Measurements from ENCODE around the gene SIRT6.
"Not testable (repeated sequence)": the region's sequence is repeated elsewhere in the genome, so short reads cannot be mapped to it uniquely, and the experiment has no call there.

Gene SIRT6

DNA sequence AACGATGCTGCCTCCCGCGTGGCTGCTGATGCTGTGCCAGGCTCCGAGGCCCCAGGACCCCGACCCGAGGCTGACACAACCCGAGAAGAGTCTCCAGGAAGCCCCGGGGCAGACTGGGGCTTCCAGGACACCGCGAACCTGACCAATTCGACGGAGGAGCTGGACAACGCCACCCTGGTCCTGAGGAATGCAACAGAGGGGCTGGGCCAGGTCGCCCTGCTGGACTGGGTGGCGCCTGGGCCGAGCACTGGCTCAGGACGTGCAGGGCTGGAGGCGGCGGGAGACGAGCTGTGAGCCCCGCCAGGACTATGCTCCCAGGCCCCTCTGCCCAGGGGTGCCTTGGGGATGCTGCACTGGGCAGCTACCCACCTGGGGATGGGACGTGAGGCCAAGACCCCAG lies 10.7 kb downstream of the SIRT6 start:
- H3K9me3 Mint-ChIP-seq: no peaks in the 10 kb centered on the region
- no peak overlapping the region for H3K4me3 Mint-ChIP-seq
- H3K27me3 Mint-ChIP-seq: peaks cover 14% of the 10 kb centered on the region
- H3K27ac Mint-ChIP-seq: no peak overlapping the region
- H3K4me1 Mint-ChIP-seq: peaks cover 6% of the 10 kb centered on the region
- H3K36me3 Mint-ChIP-seq: peaks cover 4% of the 10 kb centered on the region

DNA sequence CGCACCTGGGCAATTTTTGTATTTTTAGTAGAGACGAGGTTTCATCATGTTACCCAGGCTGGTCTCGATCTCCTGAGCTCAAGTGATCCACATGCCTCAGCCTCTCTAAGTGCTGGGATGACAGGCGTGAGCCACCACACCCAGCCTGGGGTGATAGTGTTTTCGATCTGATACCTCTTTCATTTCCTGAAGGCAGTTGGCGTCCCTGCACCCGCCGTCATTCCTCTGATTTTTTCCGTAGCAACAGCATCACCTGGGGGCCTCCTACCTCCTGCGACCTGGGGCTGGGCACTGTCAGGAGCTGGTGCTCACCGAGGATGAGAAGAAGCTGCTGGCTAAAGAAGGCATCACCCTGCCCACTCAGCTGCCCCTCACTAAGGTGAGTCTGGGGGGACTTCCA lies 18.1 kb downstream of the SIRT6 start:
- H3K4me3 Mint-ChIP-seq: no peak overlapping the region
- no peaks in the 10 kb centered on the region for H3K36me3 Mint-ChIP-seq
- no peak overlapping the region for H3K27ac Mint-ChIP-seq
- peaks cover 8% of the 10 kb centered on the region for H3K27me3 Mint-ChIP-seq
- no peaks in the 10 kb centered on the region for H3K9me3 Mint-ChIP-seq
- H3K4me1 Mint-ChIP-seq: no peaks in the 10 kb centered on the region

DNA sequence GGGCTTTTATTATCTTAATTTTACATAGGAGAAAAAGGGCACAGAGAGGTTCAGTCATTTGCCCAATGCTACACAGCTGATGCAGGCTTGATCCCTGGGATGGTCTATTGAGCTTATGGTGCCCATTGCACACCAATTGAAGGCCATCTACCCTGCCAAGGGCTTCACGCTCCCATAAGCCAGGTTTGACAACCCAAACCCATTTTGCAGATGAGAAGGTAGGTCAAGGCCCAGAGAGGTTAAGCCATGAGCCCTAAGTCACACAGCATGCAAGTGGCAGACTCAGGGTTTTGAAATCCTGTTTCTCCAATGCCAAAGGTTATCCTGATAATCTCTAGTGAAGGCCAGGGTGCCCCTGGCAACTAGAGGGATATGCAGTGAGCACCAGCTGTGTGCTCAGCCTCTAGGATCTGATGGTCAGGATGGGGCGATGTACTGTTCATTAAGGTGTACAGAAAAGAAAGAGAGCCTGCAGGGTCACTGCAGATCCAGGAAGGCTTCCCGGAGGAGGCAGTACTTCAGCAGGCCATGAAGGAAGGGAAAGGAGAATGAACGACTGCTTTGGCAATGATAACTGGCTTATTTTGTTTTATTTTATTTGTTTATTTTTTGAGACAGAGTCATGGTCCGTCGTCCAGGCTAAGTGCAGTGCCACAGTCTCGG lies 20.8 kb downstream of the SIRT6 start:
- H3K9me3 Mint-ChIP-seq: no peaks in the 10 kb centered on the region
- peaks cover under 1% of the 10 kb centered on the region for H3K27me3 Mint-ChIP-seq
- H3K4me1 Mint-ChIP-seq: no peaks in the 10 kb centered on the region
- H3K4me3 Mint-ChIP-seq: no peak overlapping the region
- no peaks in the 10 kb centered on the region for H3K36me3 Mint-ChIP-seq
- H3K27ac Mint-ChIP-seq: no peak overlapping the region

DNA sequence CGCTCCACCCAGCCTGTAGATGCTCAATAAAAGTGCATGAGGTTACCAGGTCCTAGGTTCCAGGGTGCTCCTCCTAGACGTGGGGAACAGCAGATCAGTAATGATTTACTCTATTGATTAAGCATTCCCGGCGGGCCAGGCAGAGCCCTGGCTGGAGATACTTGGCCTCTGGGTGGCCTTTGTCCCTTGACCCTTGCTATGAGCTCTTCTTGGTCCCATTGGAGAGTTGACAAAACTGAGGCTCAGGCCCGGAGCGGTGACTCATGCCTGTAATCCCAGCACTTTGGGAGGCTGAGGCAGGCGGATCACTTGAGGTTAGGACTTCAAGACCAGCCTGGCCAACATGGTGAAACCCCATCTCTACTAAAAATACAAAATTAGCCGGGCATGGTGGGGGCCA lies 24.4 kb downstream of the SIRT6 start:
- not testable (repeated sequence) for H3K27me3 Mint-ChIP-seq, H3K27ac Mint-ChIP-seq, H3K36me3 Mint-ChIP-seq, H3K9me3 Mint-ChIP-seq, H3K4me3 Mint-ChIP-seq, H3K4me1 Mint-ChIP-seq

DNA sequence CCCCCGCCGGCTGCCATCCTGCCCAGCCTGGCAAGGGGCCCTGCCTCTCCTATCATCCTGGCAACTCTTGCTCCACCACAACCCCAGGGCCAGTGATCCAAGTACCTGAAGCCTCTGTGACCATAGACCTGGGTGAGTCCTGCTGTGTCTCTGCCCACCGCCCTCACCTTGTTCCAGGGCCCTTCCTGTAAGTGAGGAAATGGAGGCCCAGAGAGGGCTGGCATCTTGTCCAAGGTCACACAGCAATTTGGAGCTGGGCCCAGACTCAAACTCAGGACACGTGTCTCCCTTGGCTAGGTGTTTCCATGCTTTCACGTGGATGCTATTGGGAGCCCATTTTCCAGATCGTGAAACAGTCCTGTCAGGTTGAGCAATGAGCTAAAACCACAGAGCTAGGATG lies 25.2 kb downstream of the SIRT6 start:
- Mint-ChIP-seq H3K27me3 (no peaks in the 10 kb centered on the region), H3K4me1 (peaks cover 3% of the 10 kb centered on the region), H3K9me3 (no peaks in the 10 kb centered on the region), H3K36me3 (no peaks in the 10 kb centered on the region), H3K27ac (no peak overlapping the region), H3K4me3 (no peak overlapping the region)

DNA sequence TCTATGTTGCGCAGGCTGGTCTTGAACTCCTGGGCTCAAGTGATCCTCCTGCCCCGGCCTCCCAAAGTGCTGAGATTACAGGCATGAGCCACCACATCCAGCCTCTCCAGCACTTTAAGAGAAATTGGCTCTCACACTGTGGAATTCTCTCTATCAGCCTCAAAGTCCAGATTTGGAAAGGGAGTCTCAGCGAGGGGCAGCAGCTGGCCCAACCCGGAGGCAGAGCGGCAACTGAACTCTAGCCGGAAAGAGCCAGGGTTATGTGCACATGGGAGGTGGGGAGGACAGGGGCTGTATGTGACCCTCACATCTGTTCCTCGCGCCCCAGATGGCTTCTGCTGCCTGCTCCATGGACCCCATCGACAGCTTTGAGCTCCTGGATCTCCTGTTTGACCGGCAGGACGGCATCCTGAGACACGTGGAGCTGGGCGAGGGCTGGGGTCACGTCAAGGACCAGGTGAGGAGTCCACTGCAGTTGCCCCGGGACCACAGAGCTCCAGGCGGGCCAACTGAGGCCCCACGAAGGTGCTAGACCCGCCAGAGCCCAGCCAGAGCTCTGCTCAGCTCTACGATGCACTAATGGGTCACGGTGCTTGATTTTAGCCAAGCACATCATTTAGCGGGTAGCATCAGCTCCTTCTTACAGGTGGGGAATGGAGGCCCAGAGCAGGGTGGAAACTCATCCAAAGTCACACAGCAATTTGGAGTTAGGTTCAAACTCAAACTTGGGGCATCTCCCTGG lies 27.6 kb downstream of the SIRT6 start:
- Mint-ChIP-seq H3K9me3 (no peaks in the 10 kb centered on the region), H3K4me3 (no peak overlapping the region), H3K4me1 (peaks cover 3% of the 10 kb centered on the region), H3K27ac (no peak overlapping the region), H3K27me3 (no peaks in the 10 kb centered on the region), H3K36me3 (no peaks in the 10 kb centered on the region)

DNA sequence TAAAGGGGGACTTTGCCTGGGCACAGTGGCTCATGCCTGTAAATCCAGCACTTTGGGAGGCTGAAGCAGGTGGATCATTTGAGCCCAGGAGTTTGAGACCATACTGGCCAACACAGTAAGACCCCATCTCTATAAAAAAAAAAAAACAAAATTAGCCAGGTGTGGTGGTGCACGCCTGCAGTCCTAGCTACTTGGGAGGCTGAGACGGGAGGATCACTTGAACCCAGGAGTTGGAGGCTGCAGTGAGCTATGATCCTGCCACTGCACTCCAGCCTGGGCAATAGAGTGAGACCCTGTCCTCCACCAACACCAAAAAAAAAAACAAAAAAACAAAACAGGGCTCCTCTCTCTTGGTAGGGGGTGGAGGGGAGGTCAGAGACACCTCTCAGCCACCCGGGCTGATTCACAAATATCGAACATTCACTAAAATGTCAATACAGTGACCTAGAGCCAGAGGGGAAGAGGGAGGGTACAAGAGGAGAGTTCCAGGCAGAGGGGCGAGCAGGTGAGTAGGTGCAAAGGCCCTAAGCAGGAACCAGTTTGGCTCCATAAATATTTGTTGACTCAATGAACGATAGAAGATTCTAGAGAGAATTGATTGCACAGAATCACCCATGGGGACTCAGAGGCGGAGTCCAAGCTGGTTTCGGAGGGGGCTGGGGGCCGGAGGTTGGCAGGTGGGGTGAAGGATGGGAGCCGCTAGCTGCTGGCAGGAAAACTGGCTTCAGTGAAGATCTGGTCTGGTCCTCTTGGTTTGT lies 29.9 kb downstream of the SIRT6 start:
- Mint-ChIP-seq H3K36me3 (no peaks in the 10 kb centered on the region), H3K4me1 (peaks cover 3% of the 10 kb centered on the region), H3K27ac (no peak overlapping the region), H3K27me3 (peaks cover 2% of the 10 kb centered on the region), H3K9me3 (no peaks in the 10 kb centered on the region), H3K4me3 (no peak overlapping the region)

DNA sequence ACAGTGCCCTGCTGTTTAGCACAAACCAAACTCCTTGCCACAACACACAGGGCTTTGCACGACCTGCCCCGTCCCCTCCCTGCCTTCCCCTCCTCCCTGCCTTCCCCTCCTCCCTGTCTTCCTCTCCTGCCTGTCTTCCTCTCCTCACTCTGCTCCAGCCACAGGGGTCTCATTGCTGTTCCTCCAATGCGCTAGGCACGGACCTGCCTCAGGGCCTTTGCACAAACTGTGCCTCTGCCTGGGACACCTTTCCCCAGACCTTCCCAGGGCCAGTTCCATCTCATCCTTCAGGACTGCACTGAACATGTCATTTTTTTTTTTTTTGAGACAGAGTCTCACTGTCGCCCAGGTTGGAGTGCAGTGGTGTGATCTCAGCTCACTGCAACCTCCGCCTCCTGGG lies 30.7 kb downstream of the SIRT6 start:
- Mint-ChIP-seq H3K36me3 (no peaks in the 10 kb centered on the region), H3K4me1 (peaks cover 3% of the 10 kb centered on the region), H3K27me3 (peaks cover 2% of the 10 kb centered on the region), H3K27ac (no peak overlapping the region), H3K9me3 (no peaks in the 10 kb centered on the region), H3K4me3 (no peak overlapping the region)

DNA sequence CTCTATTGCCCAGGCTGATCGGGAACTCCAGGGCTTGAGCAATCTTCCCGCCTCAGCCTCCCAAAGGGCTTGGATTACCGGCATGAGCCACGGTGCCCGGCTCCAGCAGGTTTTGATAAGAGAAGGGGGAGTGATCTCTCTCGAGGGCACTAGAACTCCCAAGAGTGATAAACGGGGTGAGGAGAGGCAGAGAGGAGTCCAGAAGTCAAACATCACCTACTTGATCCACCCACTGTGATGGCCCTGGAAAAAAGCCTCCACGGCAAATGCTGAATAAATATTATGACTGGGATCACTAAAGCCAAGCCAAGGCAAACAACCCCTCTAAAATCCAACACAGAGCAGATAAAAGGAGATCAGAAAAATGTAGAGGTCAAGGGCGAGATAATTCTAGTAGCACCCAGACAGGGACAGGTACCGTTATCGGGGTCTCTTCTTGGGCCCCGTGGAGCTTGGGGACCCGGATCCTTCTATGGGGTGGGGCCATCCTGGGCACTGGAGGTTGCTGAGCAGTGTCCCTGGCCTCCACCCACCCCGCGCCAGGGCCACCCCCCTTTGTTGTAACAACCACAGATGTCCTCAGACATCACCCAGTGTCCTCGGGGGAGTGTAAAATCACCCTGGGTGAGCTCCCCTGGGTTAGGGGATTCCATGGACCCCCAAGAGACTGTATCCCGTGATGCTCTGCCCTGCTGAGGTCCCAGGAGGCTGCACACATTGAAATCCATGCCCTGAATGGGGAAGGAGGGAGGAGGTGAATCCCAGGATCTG lies 32.7 kb downstream of the SIRT6 start:
- Mint-ChIP-seq H3K27me3 (peaks cover 4% of the 10 kb centered on the region), H3K4me1 (peaks cover 3% of the 10 kb centered on the region), H3K27ac (no peak overlapping the region), H3K4me3 (no peak overlapping the region), H3K9me3 (no peaks in the 10 kb centered on the region), H3K36me3 (no peaks in the 10 kb centered on the region)

DNA sequence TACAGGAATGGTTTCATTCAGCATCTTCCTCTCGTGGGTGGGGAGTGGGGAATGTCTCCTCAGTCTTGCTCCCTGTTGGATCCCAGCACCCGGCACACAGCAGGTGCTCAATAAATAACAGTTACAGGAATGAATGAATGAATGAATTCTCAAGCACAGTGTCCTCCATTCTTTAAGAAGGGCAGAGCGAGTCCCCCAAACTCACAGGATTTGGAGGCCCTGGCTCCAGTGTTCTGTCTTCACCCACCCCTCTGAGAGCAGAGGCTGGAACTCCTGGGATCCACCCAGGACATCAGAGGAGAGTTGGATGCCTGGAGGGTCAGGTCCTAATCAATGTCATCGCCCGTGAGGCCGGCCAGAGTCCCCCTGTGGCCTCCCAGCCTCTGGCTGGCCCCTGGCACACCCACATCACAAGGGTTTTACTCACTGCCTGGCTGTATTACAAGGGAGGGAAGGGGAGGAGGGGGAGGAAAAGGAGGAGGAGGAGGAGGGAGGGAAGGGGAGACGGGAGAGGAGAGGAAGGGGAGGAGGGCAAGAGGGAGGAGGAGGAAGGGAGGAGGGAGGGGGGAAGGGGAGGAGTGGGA lies 37.6 kb downstream of the SIRT6 start:
- Mint-ChIP-seq H3K27ac (no peak overlapping the region), H3K9me3 (no peaks in the 10 kb centered on the region), H3K27me3 (peaks cover 7% of the 10 kb centered on the region), H3K36me3 (no peaks in the 10 kb centered on the region), H3K4me3 (no peak overlapping the region), H3K4me1 (peaks cover 8% of the 10 kb centered on the region)

DNA sequence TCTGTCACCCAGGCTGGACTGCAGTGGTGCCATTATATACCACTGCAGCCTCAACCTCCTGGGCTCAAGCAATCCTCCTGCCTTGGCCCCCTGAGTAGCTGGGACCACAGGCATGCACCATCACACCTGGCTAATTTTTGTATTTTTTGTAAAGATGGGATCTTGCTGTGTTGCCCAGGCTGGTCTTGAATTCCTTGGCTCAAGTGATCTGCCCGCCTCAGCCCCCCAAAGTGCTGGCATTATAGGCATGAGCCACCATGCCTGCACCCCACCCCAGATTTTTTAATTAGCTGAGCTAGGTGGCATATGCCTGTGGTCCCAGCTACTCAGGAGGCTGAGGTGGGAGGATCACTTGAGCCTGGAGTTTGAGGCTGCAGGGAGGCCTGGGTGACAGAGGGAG lies 39.4 kb downstream of the SIRT6 start:
- not testable (repeated sequence) for H3K36me3 Mint-ChIP-seq, H3K27ac Mint-ChIP-seq, H3K4me3 Mint-ChIP-seq, H3K27me3 Mint-ChIP-seq, H3K9me3 Mint-ChIP-seq
- peaks cover 13% of the 10 kb centered on the region for H3K4me1 Mint-ChIP-seq

DNA sequence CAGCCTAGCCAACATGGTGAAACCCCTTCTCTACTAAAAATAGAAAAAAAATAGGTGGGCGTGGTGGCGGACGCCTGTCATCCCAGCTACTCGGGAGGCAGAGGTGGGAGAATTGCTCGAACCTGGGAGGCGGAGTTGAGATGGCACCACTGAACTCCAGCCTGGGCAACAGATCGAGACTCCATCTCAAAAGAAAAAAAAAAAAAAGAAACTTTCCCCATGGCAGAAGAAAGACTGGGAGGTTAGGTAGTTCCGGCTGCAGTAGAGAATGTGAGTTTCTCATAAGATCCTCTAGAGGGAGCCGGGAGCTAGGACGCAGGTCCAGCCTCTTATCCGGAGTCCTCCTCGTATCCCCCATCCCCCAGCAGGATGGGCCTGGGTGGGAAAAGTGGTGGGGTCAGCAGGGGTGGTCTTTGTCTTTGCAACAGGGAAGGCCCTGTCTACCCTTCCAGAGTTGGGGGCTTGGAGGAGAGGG lies 42.1 kb downstream of the SIRT6 start:
- peaks cover 13% of the 10 kb centered on the region for H3K4me1 Mint-ChIP-seq

DNA sequence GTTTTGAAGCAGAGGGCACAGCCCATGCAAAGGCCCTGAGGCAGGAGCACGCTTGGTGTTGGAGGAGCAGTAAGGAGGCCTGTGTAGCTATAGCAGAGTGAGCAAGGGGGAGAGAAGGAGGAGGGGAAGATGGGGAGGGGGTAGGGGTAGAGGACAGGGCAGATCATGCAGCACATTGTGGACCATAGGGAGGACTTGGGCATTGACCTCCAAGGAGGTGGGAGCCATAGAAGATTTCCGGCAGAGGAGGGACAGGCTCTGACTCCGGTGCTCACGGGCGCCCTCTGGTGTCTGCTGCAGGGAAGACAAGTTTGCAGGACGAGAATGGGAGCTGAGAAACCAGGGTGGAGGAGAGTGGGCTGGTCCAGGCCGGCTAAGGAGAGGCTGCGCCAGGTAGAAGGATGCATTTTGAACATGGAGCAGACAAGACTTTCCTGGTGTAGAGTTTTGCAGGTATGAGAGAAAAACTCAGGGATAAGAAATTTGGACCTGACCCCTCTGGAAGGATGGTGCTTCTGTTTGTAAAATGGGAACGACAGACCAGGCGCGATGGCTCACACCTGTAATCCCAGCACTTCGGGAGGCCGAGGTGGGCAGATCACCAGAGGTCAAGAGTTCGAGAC lies 42.6 kb downstream of the SIRT6 start:
- Mint-ChIP-seq H3K27me3 (peaks cover 4% of the 10 kb centered on the region), H3K9me3 (no peaks in the 10 kb centered on the region), H3K27ac (no peak overlapping the region), H3K36me3 (no peaks in the 10 kb centered on the region), H3K4me1 (peaks cover 13% of the 10 kb centered on the region), H3K4me3 (no peak overlapping the region)

More for the DNA sequence above, 42.1 kb downstream of the SIRT6 start:
- Mint-ChIP-seq H3K27ac (no peak overlapping the region), H3K27me3 (peaks cover 4% of the 10 kb centered on the region), H3K9me3 (no peaks in the 10 kb centered on the region), H3K36me3 (no peaks in the 10 kb centered on the region), H3K4me3 (no peak overlapping the region)

DNA sequence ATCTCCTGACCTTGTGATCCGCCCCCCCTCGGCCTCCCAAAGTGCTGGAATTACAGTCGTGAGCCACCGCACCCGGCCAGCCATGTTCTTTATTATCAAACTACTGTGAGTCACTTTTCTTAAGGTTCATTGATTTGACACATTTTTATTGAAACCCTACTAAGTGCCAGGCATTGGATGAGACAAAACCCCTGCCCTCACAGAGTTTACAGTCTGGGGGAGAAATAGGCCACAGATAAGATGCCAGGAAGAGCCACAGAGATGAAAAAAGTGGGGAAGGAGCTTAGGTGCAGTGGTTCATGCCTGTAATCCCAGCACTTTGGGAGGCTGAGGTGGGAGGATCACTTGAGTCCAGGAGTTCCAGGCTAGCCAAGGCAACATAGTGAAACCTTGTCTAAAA lies 43.9 kb downstream of the SIRT6 start:
- H3K9me3 Mint-ChIP-seq: no peaks in the 10 kb centered on the region
- no peaks in the 10 kb centered on the region for H3K36me3 Mint-ChIP-seq
- peaks cover 13% of the 10 kb centered on the region for H3K4me1 Mint-ChIP-seq
- no peak overlapping the region for H3K4me3 Mint-ChIP-seq
- no peaks in the 10 kb centered on the region for H3K27me3 Mint-ChIP-seq
- H3K27ac Mint-ChIP-seq: no peak overlapping the region

DNA sequence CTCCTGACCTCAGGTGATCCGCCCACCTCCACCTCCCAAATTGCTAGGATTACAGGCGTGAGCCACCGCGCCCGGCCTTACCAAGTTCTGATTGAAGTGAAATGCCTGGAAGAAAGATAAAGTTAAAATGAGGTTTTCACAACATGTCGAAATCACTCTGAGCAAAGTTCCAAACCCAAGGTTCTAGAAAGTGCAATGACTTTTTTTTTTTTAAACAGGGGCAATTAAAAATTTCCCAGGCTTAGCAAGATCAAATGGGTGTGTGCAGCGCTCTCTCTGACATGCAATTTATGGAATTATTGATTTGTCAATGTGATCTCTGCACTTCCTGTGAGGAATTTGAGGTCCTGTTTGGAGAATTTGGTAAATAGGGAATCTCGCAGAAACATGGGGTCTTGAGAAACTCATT lies 45.7 kb downstream of the SIRT6 start:
- Mint-ChIP-seq H3K4me1 (peaks cover 13% of the 10 kb centered on the region), H3K27me3 (no peaks in the 10 kb centered on the region), H3K36me3 (no peaks in the 10 kb centered on the region), H3K4me3 (no peak overlapping the region), H3K9me3 (no peaks in the 10 kb centered on the region), H3K27ac (no peak overlapping the region)

Measured in activated naive CD4-positive, alpha-beta T cell treated with anti-CD3 and anti-CD28 coated beads, Interleukin-2, amount 50 U/mL, for 24 hours (primary cell).